Measurements from ENCODE around the gene CC2D2B.
"Not testable (repeated sequence)": the region's sequence is repeated elsewhere in the genome, so short reads cannot be mapped to it uniquely, and the experiment has no call there.

Gene CC2D2B

GRCh38 chr10:96047004-96047649 is 139.4 kb downstream of the CC2D2B start:
- ATAC-seq: no peak
- no peak for TF ChIP-seq CREB5 (CRISPR knock-in tag; IDR thresholded peaks at IDR 0.05; ENCODE audit: low read depth)
- no peak for TF ChIP-seq RARB (CRISPR knock-in tag; IDR thresholded peaks at IDR 0.05)
- TF ChIP-seq, protein P1, sequence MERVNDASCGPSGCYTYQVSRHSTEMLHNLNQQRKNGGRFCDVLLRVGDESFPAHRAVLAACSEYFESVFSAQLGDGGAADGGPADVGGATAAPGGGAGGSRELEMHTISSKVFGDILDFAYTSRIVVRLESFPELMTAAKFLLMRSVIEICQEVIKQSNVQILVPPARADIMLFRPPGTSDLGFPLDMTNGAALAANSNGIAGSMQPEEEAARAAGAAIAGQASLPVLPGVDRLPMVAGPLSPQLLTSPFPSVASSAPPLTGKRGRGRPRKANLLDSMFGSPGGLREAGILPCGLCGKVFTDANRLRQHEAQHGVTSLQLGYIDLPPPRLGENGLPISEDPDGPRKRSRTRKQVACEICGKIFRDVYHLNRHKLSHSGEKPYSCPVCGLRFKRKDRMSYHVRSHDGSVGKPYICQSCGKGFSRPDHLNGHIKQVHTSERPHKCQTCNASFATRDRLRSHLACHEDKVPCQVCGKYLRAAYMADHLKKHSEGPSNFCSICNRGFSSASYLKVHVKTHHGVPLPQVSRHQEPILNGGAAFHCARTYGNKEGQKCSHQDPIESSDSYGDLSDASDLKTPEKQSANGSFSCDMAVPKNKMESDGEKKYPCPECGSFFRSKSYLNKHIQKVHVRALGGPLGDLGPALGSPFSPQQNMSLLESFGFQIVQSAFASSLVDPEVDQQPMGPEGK (CRISPR knock-in tag; IDR thresholded peaks at IDR 0.05; ENCODE audit: borderline replicate concordance): no peak
- TF ChIP-seq CSRNP3 (CRISPR knock-in tag; IDR thresholded peaks at IDR 0.05): no peak
- no peak for TF ChIP-seq ZNF565 (CRISPR knock-in tag; conservative IDR thresholded peaks at IDR 0.05; ENCODE audit: low read depth)
- no peak for TF ChIP-seq TSHZ2 (CRISPR knock-in tag; IDR thresholded peaks at IDR 0.05)
- TF ChIP-seq BACH2 (CRISPR knock-in tag; IDR thresholded peaks at IDR 0.05; ENCODE audit: borderline replicate concordance): no peak
- TF ChIP-seq PPARA (CRISPR knock-in tag; IDR thresholded peaks at IDR 0.05; ENCODE audit: borderline replicate concordance): no peak
- TF ChIP-seq ZNF70 (CRISPR knock-in tag; IDR thresholded peaks at IDR 0.05): no peak
- no peak for TF ChIP-seq GLIS3 (CRISPR knock-in tag; IDR thresholded peaks at IDR 0.05)
- no peak for TF ChIP-seq ESRRG (CRISPR knock-in tag; IDR thresholded peaks at IDR 0.05)
- no peak for TF ChIP-seq TCF4 (CRISPR knock-in tag; IDR thresholded peaks at IDR 0.05; ENCODE audit: borderline replicate concordance)
- no peak for TF ChIP-seq SNAI2 (CRISPR knock-in tag; IDR thresholded peaks at IDR 0.05)
- TF ChIP-seq ZFP30 (CRISPR knock-in tag; IDR thresholded peaks at IDR 0.05): no peak

DNA sequence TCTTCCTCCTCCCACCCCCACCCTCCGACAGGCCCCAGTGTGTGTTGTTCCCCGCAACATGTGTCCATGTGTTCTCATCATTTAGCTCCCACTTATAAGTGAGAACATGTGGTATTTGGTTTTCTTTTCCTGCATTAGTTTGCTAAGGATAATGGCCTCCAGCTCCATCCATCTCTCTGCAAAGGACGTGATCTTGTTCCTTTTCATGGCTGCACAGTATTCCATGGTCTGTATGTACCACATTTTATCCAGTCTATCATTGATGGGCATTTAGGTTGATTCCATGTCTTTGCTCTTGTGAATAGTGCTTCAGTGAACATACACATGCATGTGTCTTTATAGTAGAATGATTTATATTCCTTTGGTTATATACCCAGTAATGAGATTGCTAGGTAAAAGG is 140.2 kb downstream of the CC2D2B start:
- TF ChIP-seq ZNF70 (CRISPR knock-in tag; IDR thresholded peaks at IDR 0.05): 0 out of 2 replicates have a peak, but pooled peaks have one; percentile 26
- ATAC-seq: not testable (repeated sequence)

DNA sequence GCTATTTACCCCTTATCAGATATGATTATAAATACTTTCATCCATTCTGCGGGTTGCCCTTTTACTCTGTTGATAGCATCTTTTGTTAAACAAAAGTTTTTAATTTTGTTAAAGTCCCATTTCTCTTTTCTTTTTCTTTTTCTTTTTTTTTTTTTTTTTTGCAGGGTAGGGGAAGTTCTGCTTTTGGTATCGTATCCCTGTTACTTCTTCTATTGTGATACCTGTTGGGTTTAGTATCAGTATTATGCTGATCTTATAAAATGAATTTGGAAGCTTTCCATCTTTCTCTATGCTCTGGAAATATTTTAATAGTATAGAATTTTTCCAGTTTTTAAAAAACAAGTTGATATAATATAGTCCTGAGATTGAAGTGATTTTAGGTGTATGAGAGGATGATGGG is 141.6 kb downstream of the CC2D2B start:
- no peak for ATAC-seq
- TF ChIP-seq ZFP30 (CRISPR knock-in tag; IDR thresholded peaks at IDR 0.05) (no peak), ISL1 (CRISPR knock-in tag; IDR thresholded peaks at IDR 0.05) (no peak), CREB5 (CRISPR knock-in tag; IDR thresholded peaks at IDR 0.05; ENCODE audit: low read depth) (no peak), RARB (CRISPR knock-in tag; IDR thresholded peaks at IDR 0.05) (no peak), CSDC2 (CRISPR knock-in tag; IDR thresholded peaks at IDR 0.05) (no peak), PPARA (CRISPR knock-in tag; IDR thresholded peaks at IDR 0.05; ENCODE audit: borderline replicate concordance) (no peak), ESRRG (CRISPR knock-in tag; IDR thresholded peaks at IDR 0.05) (no peak), GLIS3 (CRISPR knock-in tag; IDR thresholded peaks at IDR 0.05) (no peak), BACH2 (CRISPR knock-in tag; IDR thresholded peaks at IDR 0.05; ENCODE audit: borderline replicate concordance) (no peak), POU6F1 (CRISPR knock-in tag; IDR thresholded peaks at IDR 0.05; ENCODE audit: borderline replicate concordance, low read depth) (no peak), TSHZ2 (CRISPR knock-in tag; IDR thresholded peaks at IDR 0.05) (no peak), ZNF8 (CRISPR knock-in tag; IDR thresholded peaks at IDR 0.05) (no peak)

Data from SK-N-SH treated with all-trans-retinoic acid at 6 μM for 48 hours (cell line).